ENCODE data around the gene CNTN6. TPM values are rescaled to one million over a fixed set of nuclear protein-coding genes. Genes with fewer than 3 reads are reported as not detected.

CNTN6 gene
- total and polyA plus RNA-seq, 2 donors (not counting 1 experiment from before 2014, with no cell fraction given): not detected

GRCh38 chr3:1447452-1447851 is 354.6 kb downstream of the CNTN6 start:
- H3K27me3 Mint-ChIP-seq: no peaks in the 10 kb centered on the region
- no CpG with 5 or more reads among the region's 1 CpG for WGBS (ENCODE audit: insufficient coverage)
- peaks cover 13% of the 10 kb centered on the region for H3K4me1 Mint-ChIP-seq
- Histone ChIP-seq H3K4me1 (ENCODE audit: control insufficient read depth in 2 of 2, insufficient read depth in 2 of 2, low read length in 2 of 2) (peaks cover 0 to 4% of the 10 kb centered on the region in 2 donors), H2AFZ (ENCODE audit: insufficient read depth, low read depth, low read length, poor library complexity, severe bottlenecking) (no peak overlapping the region), H3K4me3 (ENCODE audit: control extremely low read depth in 1 of 5, extremely low read depth in 1 of 5, insufficient read depth in 1 of 5, low read depth in 2 of 5, low read length in 4 of 5) (no peak overlapping the region), H4K20me1 (ENCODE audit: control insufficient read depth, insufficient read depth, low read length, poor library complexity, severe bottlenecking) (no peaks in the 10 kb centered on the region), H3K27ac (ENCODE audit: low read length in 2 of 2) (no peak overlapping the region), H3K9ac (ENCODE audit: low read length) (no peak overlapping the region), H3K79me2 (ENCODE audit: control insufficient read depth, insufficient read depth, low read length) (no peaks in the 10 kb centered on the region), H3K36me3 (replicated peaks in 1 of 2; ENCODE audit: control extremely low read depth in 1 of 2, control insufficient read depth in 1 of 2, extremely low read depth in 1 of 2, insufficient read depth in 2 of 2, low read length in 1 of 2) (no peaks in the 10 kb centered on the region), H3K4me2 (replicated peaks; ENCODE audit: low read depth, low read length, poor library complexity, severe bottlenecking) (no peak overlapping the region), H3K27me3 (replicated peaks in 1 of 4; ENCODE audit: control extremely low read depth in 1 of 4, control insufficient read depth in 3 of 4, insufficient read depth in 4 of 4, low read length in 3 of 4) (no peaks in the 10 kb centered on the region), H3K9me3 (ENCODE audit: control extremely low read depth in 1 of 3, control insufficient read depth in 2 of 3, insufficient read depth in 1 of 3, low read length in 2 of 3) (no peaks in the 10 kb centered on the region)
- TF ChIP-seq EZH2 (IDR thresholded peaks at IDR 0.05; ENCODE audit: borderline replicate concordance, insufficient read depth, low read depth, low read length, poor library complexity, severe bottlenecking): no peak
- no peak for TF ChIP-seq CTCF (IDR thresholded peaks at IDR 0.05)
- no peaks in the 10 kb centered on the region for H3K9me3 Mint-ChIP-seq (ENCODE audit: insufficient read depth)
- CTCF ChIA-PET: no interaction called here
- H3K27ac Mint-ChIP-seq: no peak overlapping the region
- DNase-seq (no peak), ATAC-seq (ENCODE audit: low read depth) (no peak)
- intact Hi-C loops (cut with micrococcal nuclease): no loop called here
- POLR2A ChIA-PET: no interaction called here
- H3K4me3 Mint-ChIP-seq: no peak overlapping the region

GRCh38 chr3:1448443-1448842 is 355.6 kb downstream of the CNTN6 start:
- Histone ChIP-seq H3K79me2 (ENCODE audit: control insufficient read depth, insufficient read depth, low read length) (no peaks in the 10 kb centered on the region), H3K9ac (ENCODE audit: low read length) (no peak overlapping the region), H3K9me3 (ENCODE audit: control extremely low read depth in 1 of 3, control insufficient read depth in 2 of 3, insufficient read depth in 1 of 3, low read length in 2 of 3) (no peaks in the 10 kb centered on the region), H3K4me1 (ENCODE audit: control insufficient read depth in 2 of 2, insufficient read depth in 2 of 2, low read length in 2 of 2) (no peaks in the 10 kb centered on the region), H3K27me3 (replicated peaks in 1 of 4; ENCODE audit: control extremely low read depth in 1 of 4, control insufficient read depth in 3 of 4, insufficient read depth in 4 of 4, low read length in 3 of 4) (no peaks in the 10 kb centered on the region), H4K20me1 (ENCODE audit: control insufficient read depth, insufficient read depth, low read length, poor library complexity, severe bottlenecking) (no peaks in the 10 kb centered on the region), H3K4me3 (ENCODE audit: control extremely low read depth in 1 of 5, extremely low read depth in 1 of 5, insufficient read depth in 1 of 5, low read depth in 2 of 5, low read length in 4 of 5) (no peak overlapping the region), H2AFZ (ENCODE audit: insufficient read depth, low read depth, low read length, poor library complexity, severe bottlenecking) (no peak overlapping the region), H3K4me2 (replicated peaks; ENCODE audit: low read depth, low read length, poor library complexity, severe bottlenecking) (no peak overlapping the region), H3K27ac (ENCODE audit: low read length in 2 of 2) (no peak overlapping the region), H3K36me3 (replicated peaks in 1 of 2; ENCODE audit: control extremely low read depth in 1 of 2, control insufficient read depth in 1 of 2, extremely low read depth in 1 of 2, insufficient read depth in 2 of 2, low read length in 1 of 2) (no peaks in the 10 kb centered on the region)
- Mint-ChIP-seq H3K4me1 (peaks cover 4% of the 10 kb centered on the region), H3K9me3 (ENCODE audit: insufficient read depth) (no peaks in the 10 kb centered on the region), H3K27me3 (no peaks in the 10 kb centered on the region), H3K4me3 (no peak overlapping the region), H3K27ac (no peak overlapping the region)
- ChIA-PET CTCF (no interaction called here), POLR2A (no interaction called here)
- ATAC-seq (ENCODE audit: low read depth) (no peak), DNase-seq (no peak)
- TF ChIP-seq EZH2 (IDR thresholded peaks at IDR 0.05; ENCODE audit: borderline replicate concordance, insufficient read depth, low read depth, low read length, poor library complexity, severe bottlenecking) (no peak), CTCF (IDR thresholded peaks at IDR 0.05) (no peak)
- intact Hi-C loops (cut with micrococcal nuclease): no loop called here

Small RNAs within 50 kb of the gene (small RNA-seq; reads per million reads assigned to genes)
- not detected for gene CRB3P1 (ENCODE audit: insufficient read length, low read depth, low replicate concordance)
- not detected for gene RN7SL120P (ENCODE audit: insufficient read length, low read depth, low replicate concordance)
